Esophagus squamous epithelium (tissue), 5 donors: ENCODE measurements around the gene EEIG1. TPM values are rescaled to one million over a fixed set of nuclear protein-coding genes. Genes with fewer than 3 reads are reported as not detected.

ENCODE experiments used
- DNase-seq: peaks from one replicate; lab custom pipeline; 2025; lab: John Stamatoyannopoulos, UW
- H3K27ac ChIP-seq, 4 donors: fragments of 200-600 bp; sonication (generic); one replicate each; pipeline ENCODE4 v1.5.1; 2016 to 2019; ENCODE audit warnings: mild to moderate bottlenecking in 1 of 4
- H3K27me3 ChIP-seq, 4 donors: fragments of 200-600 bp; sonication (generic); 1 replicate in 3 of 4; 2 replicates in 1 of 4; pipeline versions ENCODE4 v1.5.1 to v1.6.0; 2017 to 2021; ENCODE audit warnings: antibody characterized with exemption in 1 of 4
- H3K36me3 ChIP-seq, 3 donors: fragments of 200-600 bp; sonication (generic); one replicate each; pipeline ENCODE4 v1.5.1; 2016 to 2019
- H3K4me1 ChIP-seq, 3 donors: fragments of 200-600 bp; sonication (generic); one replicate each; pipeline ENCODE4 v1.5.1; 2017 to 2019
- H3K4me3 ChIP-seq, 4 donors: fragments of 200-600 bp; sonication (generic); 1 replicate in 3 of 4; 2 replicates in 1 of 4; pipeline ENCODE4 v1.5.1; 2016 to 2019; ENCODE audit warnings: mild to moderate bottlenecking in 2 of 4, moderate library complexity in 1 of 4
- H3K9me3 ChIP-seq, 3 donors: fragments of 200-600 bp; sonication (generic); one replicate each; pipeline ENCODE4 v1.5.1; 2016 to 2019
- POLR2A ChIP-seq, 4 donors: fragments of 450-650 bp; IDR thresholded peaks; one replicate each; pipeline ENCODE4 v1.6.1; 2017; ENCODE audit warnings: antibody characterized with exemption in 4 of 4, mild to moderate bottlenecking in 4 of 4, moderate library complexity in 3 of 4
- WGBS, 2 donors: methylation state at CpG; one replicate each; pipeline ENCODE4 v1.1.5; 2018; 5-methylcytosine and 5-hydroxymethylcytosine counted together
- intact Hi-C: fragments of 100-400 bp; cut with DNase I; formaldehyde crosslinking; loops from one replicate; pipeline ENCODE4 v1.15.0; 2022
- total RNA-seq, 4 donors: library from RNA; depleted of rRNA; stranded (reverse); fragments of >200 nt; gene quantifications; one replicate each; pipeline ENCODE4 v1.1.0, GENCODE V29; 2016
- TF ChIP-seq, protein P1 (sequence below), 6 experiments: fragments of 450-650 bp in 4 of 6; fragments of 200-600 bp in 2 of 6; sonication (generic) in 2 of 6; IDR thresholded peaks; one replicate each; pipeline ENCODE4 v1.5.1; 2016 to 2019; ENCODE audit warnings: antibody characterized with exemption in 6 of 6, mild to moderate bottlenecking in 4 of 6, moderate library complexity in 4 of 6
- donor health status: DM: yes; HTN: yes; CAD: no.

EEIG1 gene
- total RNA-seq, 4 donors from 2014 or later = 16.9 to 65.0 (median 24.0) TPM

- Histone ChIP-seq H3K4me1 (peaks cover 92 to 100% (median 100%) of the 10 kb centered on the region in 3 donors), H3K27me3 (no peaks in the 10 kb centered on the region), H3K4me3 (no peak overlapping the region), H3K36me3 (no peaks in the 10 kb centered on the region), H3K27ac (peak overlapping the region; percentile 95 to 99 (median 97)), H3K9me3 (no peaks in the 10 kb centered on the region)
- TF ChIP-seq, protein P1, sequence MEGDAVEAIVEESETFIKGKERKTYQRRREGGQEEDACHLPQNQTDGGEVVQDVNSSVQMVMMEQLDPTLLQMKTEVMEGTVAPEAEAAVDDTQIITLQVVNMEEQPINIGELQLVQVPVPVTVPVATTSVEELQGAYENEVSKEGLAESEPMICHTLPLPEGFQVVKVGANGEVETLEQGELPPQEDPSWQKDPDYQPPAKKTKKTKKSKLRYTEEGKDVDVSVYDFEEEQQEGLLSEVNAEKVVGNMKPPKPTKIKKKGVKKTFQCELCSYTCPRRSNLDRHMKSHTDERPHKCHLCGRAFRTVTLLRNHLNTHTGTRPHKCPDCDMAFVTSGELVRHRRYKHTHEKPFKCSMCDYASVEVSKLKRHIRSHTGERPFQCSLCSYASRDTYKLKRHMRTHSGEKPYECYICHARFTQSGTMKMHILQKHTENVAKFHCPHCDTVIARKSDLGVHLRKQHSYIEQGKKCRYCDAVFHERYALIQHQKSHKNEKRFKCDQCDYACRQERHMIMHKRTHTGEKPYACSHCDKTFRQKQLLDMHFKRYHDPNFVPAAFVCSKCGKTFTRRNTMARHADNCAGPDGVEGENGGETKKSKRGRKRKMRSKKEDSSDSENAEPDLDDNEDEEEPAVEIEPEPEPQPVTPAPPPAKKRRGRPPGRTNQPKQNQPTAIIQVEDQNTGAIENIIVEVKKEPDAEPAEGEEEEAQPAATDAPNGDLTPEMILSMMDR (IDR thresholded peaks at IDR 0.05) = no peak
- peak in 1 of 4 donors; percentile 26 for TF ChIP-seq POLR2A (IDR thresholded peaks at IDR 0.05)
- 47 to 48% methylated on average over 5 to 7 of the region's 10 CpGs for WGBS, 2 donors
- no peak for DNase-seq
- intact Hi-C loops = no loop called here
Measured at GRCh38 chr9:127968700-127969383, 11.9 kb downstream of the EEIG1 start.

DNA sequence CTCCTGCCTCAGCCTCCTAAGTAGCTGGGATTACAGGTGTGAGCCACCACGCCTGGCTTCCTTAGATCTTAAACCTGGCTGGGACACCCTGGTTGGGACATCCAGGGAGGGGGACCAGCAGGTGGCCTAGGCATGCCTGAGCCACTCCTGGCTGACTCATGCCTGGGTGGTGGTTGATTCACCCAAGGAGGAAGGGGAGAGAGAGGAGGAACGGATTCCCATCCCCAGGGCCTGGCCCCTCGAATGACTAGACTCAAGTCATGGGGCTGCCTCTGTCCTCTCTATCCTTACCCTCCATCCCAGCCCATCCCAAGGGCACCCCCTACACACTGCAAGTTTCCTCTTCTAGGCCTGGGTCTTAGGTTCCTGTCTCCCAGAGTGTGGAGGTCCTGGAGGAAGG, 12.7 kb downstream of the EEIG1 start:
- DNase-seq = no peak
- TF ChIP-seq, protein P1 (IDR thresholded peaks at IDR 0.05) = peak in 1 of 6 experiments; percentile 25
- no peak for TF ChIP-seq POLR2A (IDR thresholded peaks at IDR 0.05)
- 17 to 33% methylated on average over 1 to 2 of the region's 3 CpGs for WGBS, 2 donors
- H3K4me3 ChIP-seq = no peak overlapping the region
- no peaks in the 10 kb centered on the region for H3K9me3 ChIP-seq
- peak overlapping the region; percentile 95 to 99 (median 97) for H3K27ac ChIP-seq
- H3K4me1 ChIP-seq = peaks cover 92 to 100% (median 100%) of the 10 kb centered on the region in 3 donors
- intact Hi-C loops = no loop called here
- H3K27me3 ChIP-seq = no peaks in the 10 kb centered on the region
- H3K36me3 ChIP-seq = no peaks in the 10 kb centered on the region

DNA sequence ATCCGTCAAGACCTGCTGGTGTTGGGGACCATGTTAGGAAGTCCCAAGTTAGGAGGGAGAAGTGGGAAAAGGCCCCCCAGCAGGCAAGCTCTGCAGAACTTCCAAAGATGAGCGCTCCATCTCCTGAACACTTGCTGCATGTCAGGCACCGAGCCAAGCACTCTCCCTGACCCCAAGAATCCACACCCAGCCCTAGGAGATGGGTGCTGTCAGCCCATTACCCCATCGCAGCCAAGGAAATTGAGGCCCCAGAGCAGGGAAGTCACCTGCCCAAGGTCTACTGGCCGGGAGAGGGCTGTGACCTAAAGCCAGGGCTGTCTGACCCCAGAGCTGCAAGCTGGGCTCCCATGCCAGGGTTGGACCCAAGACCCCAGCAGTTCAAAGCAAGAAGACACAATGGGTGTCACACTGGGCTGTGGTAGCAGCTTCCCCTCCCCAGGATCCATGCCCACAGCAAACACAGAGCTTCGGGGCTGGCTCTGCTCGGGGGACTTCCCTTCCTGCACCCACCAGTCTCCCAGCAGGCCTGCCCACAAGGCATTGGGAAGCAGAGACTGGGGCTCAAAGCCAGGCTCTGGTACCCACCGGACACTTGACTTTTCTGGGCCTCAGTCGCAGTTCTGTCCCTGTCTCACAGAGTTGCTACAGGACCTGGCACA, 13.5 kb downstream of the EEIG1 start:
- 45 to 49% methylated on average over 2 to 3 of the region's 9 CpGs for WGBS, 2 donors
- intact Hi-C loops = no loop called here
- Histone ChIP-seq H3K9me3 (no peaks in the 10 kb centered on the region), H3K27ac (peak overlapping the region; percentile 94 to 99 (median 96)), H3K27me3 (no peaks in the 10 kb centered on the region), H3K4me3 (no peak overlapping the region), H3K36me3 (no peaks in the 10 kb centered on the region), H3K4me1 (peaks cover 92 to 100% (median 100%) of the 10 kb centered on the region in 3 donors)
- no peak for DNase-seq
- TF ChIP-seq POLR2A (IDR thresholded peaks at IDR 0.05) = no peak

GRCh38 chr9:127966416-127967150, 14.2 kb downstream of the EEIG1 start:
- TF ChIP-seq POLR2A (IDR thresholded peaks at IDR 0.05) = no peak
- TF ChIP-seq, protein P1 (IDR thresholded peaks at IDR 0.05) = no peak
- Histone ChIP-seq H3K4me3 (no peak overlapping the region), H3K9me3 (no peaks in the 10 kb centered on the region), H3K27me3 (no peaks in the 10 kb centered on the region), H3K4me1 (peaks cover 88 to 100% (median 100%) of the 10 kb centered on the region in 3 donors), H3K36me3 (peaks cover 0 to 3% (median 0%) of the 10 kb centered on the region in 3 donors), H3K27ac (peak overlapping the region; percentile 94 to 99 (median 96))
- intact Hi-C loops = no loop called here
- WGBS, 2 donors = 35% methylated on average over 5 of the region's 8 CpGs
- DNase-seq = no peak

DNA sequence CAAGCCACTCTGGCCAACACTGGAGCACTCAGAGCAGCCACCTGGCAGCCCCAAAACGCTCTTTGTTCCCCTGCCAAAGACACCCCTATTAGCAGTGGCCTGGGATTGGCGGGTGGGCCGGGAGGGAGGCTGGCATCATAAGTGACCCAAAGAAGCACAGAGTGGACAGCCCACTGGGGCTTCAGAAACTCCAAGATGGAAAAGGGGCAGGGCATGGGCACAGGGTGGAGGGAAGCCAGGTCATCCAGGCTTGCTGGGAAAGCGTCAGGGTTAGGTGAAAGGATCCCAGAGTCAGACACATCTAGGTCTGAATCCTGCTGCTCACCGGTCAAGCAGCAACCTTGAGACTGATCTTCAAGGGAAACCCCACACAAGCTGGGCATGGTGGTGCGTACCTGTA, 14.8 kb downstream of the EEIG1 start:
- intact Hi-C loops = no loop called here
- no peaks in the 10 kb centered on the region for H3K27me3 ChIP-seq
- H3K27ac ChIP-seq = peak overlapping the region; percentile 94 to 99 (median 96)
- TF ChIP-seq, protein P1 (IDR thresholded peaks at IDR 0.05) = no peak
- no peak for TF ChIP-seq POLR2A (IDR thresholded peaks at IDR 0.05)
- peak overlapping the region in 3 of 4 donors; percentile 0 to 38 (median 6) for H3K4me3 ChIP-seq
- H3K36me3 ChIP-seq = peaks cover 0 to 5% (median 0%) of the 10 kb centered on the region in 3 donors
- DNase-seq = no peak
- no peaks in the 10 kb centered on the region for H3K9me3 ChIP-seq
- 29 to 30% methylated on average over 3 of the region's 6 CpGs for WGBS, 2 donors
- peaks cover 88 to 100% (median 99%) of the 10 kb centered on the region in 3 donors for H3K4me1 ChIP-seq
